ENCODE results near the gene BCLAF3. TPM values are rescaled to one million over a fixed set of nuclear protein-coding genes. Genes with fewer than 3 reads are reported as not detected.

BCLAF3 gene
- total and polyA plus RNA-seq, 2 experiments from 2014 or later, result 3.7 to 4.8 TPM

GRCh38 chrX:19960913-19961312 lies 29.9 kb downstream of the BCLAF3 start:
- Histone ChIP-seq H2AFZ (no peak overlapping the region), H3K27me3 (replicated peaks; ENCODE audit: insufficient read depth) (no peaks in the 10 kb centered on the region), H3F3A (ENCODE audit: insufficient read depth) (no peaks in the 10 kb centered on the region), H3K27ac (no peak overlapping the region), H3K9me2 (ENCODE audit: insufficient read depth) (no peaks in the 10 kb centered on the region), H4K20me1 (ENCODE audit: insufficient read depth) (no peaks in the 10 kb centered on the region), H3K4me3 (no peak overlapping the region), H3K9ac (no peak overlapping the region), H3K9me3 (ENCODE audit: low read depth) (no peaks in the 10 kb centered on the region), H3K4me2 (ENCODE audit: unreplicated experiment) (no peak overlapping the region), H3K36me3 (ENCODE audit: low read depth) (no peaks in the 10 kb centered on the region), H3K79me2 (ENCODE audit: insufficient read depth) (no peaks in the 10 kb centered on the region), H3K4me1 (ENCODE audit: insufficient read depth) (no peaks in the 10 kb centered on the region)
- in situ Hi-C loops (cut with MboI), result no loop called here
- no peak for DNase-seq
- TF ChIP-seq EZH2 (IDR thresholded peaks at IDR 0.05; ENCODE audit: insufficient read depth, poor library complexity, severe bottlenecking) (no peak), EZH2phosphoT487 (IDR thresholded peaks at IDR 0.05; ENCODE audit: insufficient read depth, low read depth) (no peak)
- WGBS, 2 experiments (ENCODE audit: low coverage in 1 of 2, low lambda C conversion rate in 2 of 2, missing lambda C conversion rate in 2 of 2), result 100% methylated on average over 1 of the region's 1 CpG; no CpG with 5 or more reads in 1 of the 2 experiments

GRCh38 chrX:19958552-19959486 lies 32.0 kb downstream of the BCLAF3 start:
- Histone ChIP-seq H3K27ac (no peak overlapping the region), H3K4me3 (no peak overlapping the region), H3K79me2 (ENCODE audit: insufficient read depth) (no peaks in the 10 kb centered on the region), H3K27me3 (replicated peaks; ENCODE audit: insufficient read depth) (no peaks in the 10 kb centered on the region), H3K4me2 (ENCODE audit: unreplicated experiment) (no peak overlapping the region), H3K9me3 (ENCODE audit: low read depth) (no peaks in the 10 kb centered on the region), H3K9ac (no peak overlapping the region), H4K20me1 (ENCODE audit: insufficient read depth) (no peaks in the 10 kb centered on the region), H3K9me2 (ENCODE audit: insufficient read depth) (no peaks in the 10 kb centered on the region), H3F3A (ENCODE audit: insufficient read depth) (no peaks in the 10 kb centered on the region), H3K36me3 (ENCODE audit: low read depth) (no peaks in the 10 kb centered on the region), H2AFZ (no peak overlapping the region), H3K4me1 (ENCODE audit: insufficient read depth) (peaks cover 13% of the 10 kb centered on the region)
- 85 to 86% methylated on average over 5 to 6 of the region's 6 CpGs for WGBS, 2 experiments (ENCODE audit: low coverage in 1 of 2, low lambda C conversion rate in 2 of 2, missing lambda C conversion rate in 2 of 2)
- TF ChIP-seq EZH2 (IDR thresholded peaks at IDR 0.05; ENCODE audit: insufficient read depth, poor library complexity, severe bottlenecking) (no peak), EZH2phosphoT487 (IDR thresholded peaks at IDR 0.05; ENCODE audit: insufficient read depth, low read depth) (no peak)
- no peak for DNase-seq
- in situ Hi-C loops (cut with MboI), result no loop called here

GRCh38 chrX:19956923-19957322 lies 33.9 kb downstream of the BCLAF3 start:
- no peaks in the 10 kb centered on the region for H4K20me1 ChIP-seq (ENCODE audit: insufficient read depth)
- H3K9ac ChIP-seq, result no peak overlapping the region

GRCh38 chrX:19956306-19956705 lies 34.6 kb downstream of the BCLAF3 start:
- in situ Hi-C loops (cut with MboI), result no loop called here

More at GRCh38 chrX:19956923-19957322, 33.9 kb downstream of the BCLAF3 start:
- 76 to 87% methylated on average over 6 of the region's 6 CpGs for WGBS, 2 experiments (ENCODE audit: low coverage in 1 of 2, low lambda C conversion rate in 2 of 2, missing lambda C conversion rate in 2 of 2)
- no peak overlapping the region for H3K27ac ChIP-seq
- H3K4me1 ChIP-seq (ENCODE audit: insufficient read depth), result peaks cover 13% of the 10 kb centered on the region
- H3K4me3 ChIP-seq, result no peak overlapping the region
- H3K4me2 ChIP-seq (ENCODE audit: unreplicated experiment), result no peak overlapping the region
- H3F3A ChIP-seq (ENCODE audit: insufficient read depth), result no peaks in the 10 kb centered on the region
- no peaks in the 10 kb centered on the region for H3K36me3 ChIP-seq (ENCODE audit: low read depth)
- H3K79me2 ChIP-seq (ENCODE audit: insufficient read depth), result no peaks in the 10 kb centered on the region
- in situ Hi-C loops (cut with MboI), result no loop called here
- no peaks in the 10 kb centered on the region for H3K9me2 ChIP-seq (ENCODE audit: insufficient read depth)
- H3K27me3 ChIP-seq (replicated peaks; ENCODE audit: insufficient read depth), result no peaks in the 10 kb centered on the region
- H3K9me3 ChIP-seq (ENCODE audit: low read depth), result no peaks in the 10 kb centered on the region
- H2AFZ ChIP-seq, result no peak overlapping the region
- TF ChIP-seq EZH2 (IDR thresholded peaks at IDR 0.05; ENCODE audit: insufficient read depth, poor library complexity, severe bottlenecking), result no peak
- no peak for TF ChIP-seq EZH2phosphoT487 (IDR thresholded peaks at IDR 0.05; ENCODE audit: insufficient read depth, low read depth)
- DNase-seq, result no peak

More at GRCh38 chrX:19956306-19956705, 34.6 kb downstream of the BCLAF3 start:
- Histone ChIP-seq H3K27me3 (replicated peaks; ENCODE audit: insufficient read depth) (no peaks in the 10 kb centered on the region), H3K9ac (no peak overlapping the region), H3K4me3 (no peak overlapping the region), H2AFZ (no peak overlapping the region), H3K9me3 (ENCODE audit: low read depth) (no peaks in the 10 kb centered on the region), H3F3A (ENCODE audit: insufficient read depth) (no peaks in the 10 kb centered on the region), H3K4me1 (ENCODE audit: insufficient read depth) (peaks cover 13% of the 10 kb centered on the region), H3K4me2 (ENCODE audit: unreplicated experiment) (no peak overlapping the region), H4K20me1 (ENCODE audit: insufficient read depth) (no peaks in the 10 kb centered on the region), H3K27ac (no peak overlapping the region), H3K79me2 (ENCODE audit: insufficient read depth) (no peaks in the 10 kb centered on the region), H3K36me3 (ENCODE audit: low read depth) (no peaks in the 10 kb centered on the region), H3K9me2 (ENCODE audit: insufficient read depth) (no peaks in the 10 kb centered on the region)
- no peak for DNase-seq
- TF ChIP-seq EZH2phosphoT487 (IDR thresholded peaks at IDR 0.05; ENCODE audit: insufficient read depth, low read depth) (no peak), EZH2 (IDR thresholded peaks at IDR 0.05; ENCODE audit: insufficient read depth, poor library complexity, severe bottlenecking) (no peak)
